Endothelial cell of umbilical vein (primary cell): ENCODE results near the gene CPTP. TPM values are rescaled to one million over a fixed set of nuclear protein-coding genes. Genes with fewer than 3 reads are reported as not detected.

Experiments used
- BruUV-seq: library from RNA; stranded (reverse); fragments of 400-500 nt; replicated peaks from 2 replicates; lab custom pipeline; 2021; lab: Mats Ljungman, UMichigan
- CTCF ChIA-PET: fragments of 300-600, 350-600 bp; sonication (Branson Sonifier 250); formaldehyde crosslinking; loops from one replicate; lab custom pipeline; 2021; ENCODE audit warnings: antibody characterized with exemption, inconsistent platforms; lab: Charles Lee
- POLR2A ChIA-PET: fragments of 300-600, 350-600 bp; sonication (Branson Sonifier 250); formaldehyde crosslinking; loops from one replicate; lab custom pipeline; 2021; ENCODE audit warnings: antibody characterized with exemption, inconsistent platforms; lab: Charles Lee
- DNase-seq: peaks from one replicate; pipeline ENCODE4 v3.0.0-alpha.2; 2011; ENCODE audit warnings: low read depth, low spot score
- FAIRE-seq: peaks from 2 replicates; lab custom pipeline; 2011; peaks lifted over from hg19 to GRCh38; lab: Jason Lieb, UNC
- H2AFZ ChIP-seq: 2 replicates; pipeline ENCODE4 v1.6.0; 2012; ENCODE audit warnings: low read depth, low read length, control low read depth, inconsistent platforms
- H3K27ac ChIP-seq: 2 replicates; pipeline ENCODE4 v1.5.1; 2011; ENCODE audit warnings: low read depth, mild to moderate bottlenecking, control low read depth, low read length, moderate library complexity; ENCODE audit not compliant: insufficient read depth
- H3K27me3 ChIP-seq, 2 experiments: 2 replicates each; pipeline versions ENCODE4 v1.6.0 to v1.6.1; 2011; ENCODE audit warnings: low read length in 2 of 2, mixed read lengths in 1 of 2; ENCODE audit not compliant: control insufficient read depth in 2 of 2, insufficient read depth in 2 of 2
- H3K36me3 ChIP-seq, 2 experiments: 2 replicates in 1 of 2; 3 replicates in 1 of 2; pipeline ENCODE4 v1.5.1; 2011; ENCODE audit warnings: low read length in 2 of 2, mild to moderate bottlenecking in 1 of 2, moderate library complexity in 1 of 2; ENCODE audit not compliant: control insufficient read depth in 2 of 2, insufficient read depth in 2 of 2; ENCODE audit errors: extremely low read depth in 1 of 2
- H3K4me1 ChIP-seq: 3 replicates; pipeline ENCODE4 v1.5.1; 2011; ENCODE audit warnings: mild to moderate bottlenecking, low read length; ENCODE audit not compliant: control insufficient read depth, insufficient read depth; ENCODE audit errors: extremely low read depth
- H3K4me2 ChIP-seq: 2 replicates; pipeline ENCODE4 v1.6.1; 2011; ENCODE audit warnings: low read length, control low read depth, mixed read lengths; ENCODE audit not compliant: insufficient read depth
- H3K4me3 ChIP-seq, 3 experiments: fragments of 200-600 bp in 1 of 3; sonication (generic), shearing (Covaris generic) in 1 of 3; replicated peaks in 1 of 3; 2 replicates each; pipeline ENCODE4 v1.5.1; 2011 to 2016; ENCODE audit warnings: control low read depth in 3 of 3, low read length in 3 of 3, mild to moderate bottlenecking in 2 of 3, inconsistent platforms in 1 of 3, low read depth in 1 of 3, moderate library complexity in 1 of 3; ENCODE audit not compliant: insufficient read depth in 1 of 3
- H3K79me2 ChIP-seq: 2 replicates; pipeline ENCODE4 v1.6.0; 2012; ENCODE audit warnings: low read length, inconsistent platforms; ENCODE audit not compliant: control insufficient read depth, insufficient read depth
- H3K9ac ChIP-seq: replicated peaks from 2 replicates; pipeline ENCODE3; 2011; ENCODE audit warnings: low read length, control low read depth; ENCODE audit not compliant: insufficient read depth; ENCODE audit errors: extremely low read depth
- H3K9me1 ChIP-seq: replicated peaks from 3 replicates; pipeline ENCODE4 v1.6.0; 2011; ENCODE audit warnings: mild to moderate bottlenecking, low read length; ENCODE audit not compliant: control insufficient read depth, insufficient read depth; ENCODE audit errors: extremely low read depth
- H3K9me3 ChIP-seq: replicated peaks from 2 replicates; pipeline ENCODE4 v1.5.1; 2012; ENCODE audit warnings: low read length, inconsistent platforms; ENCODE audit not compliant: control insufficient read depth, insufficient read depth
- H4K20me1 ChIP-seq: replicated peaks from 2 replicates; pipeline ENCODE3; 2011; ENCODE audit warnings: mild to moderate bottlenecking, low read length; ENCODE audit not compliant: control insufficient read depth, insufficient read depth; ENCODE audit errors: extremely low read depth
- CTCF ChIP-seq, 2 donors: IDR thresholded peaks; 1 replicate in 1 of 2; 2 replicates in 1 of 2; pipeline ENCODE4 v1.5.1; 2011; ENCODE audit warnings: low read length in 2 of 2, mild to moderate bottlenecking in 2 of 2, moderate library complexity in 2 of 2, control low read depth in 1 of 2, inconsistent platforms in 1 of 2, low read depth in 1 of 2; ENCODE audit not compliant: insufficient read depth in 1 of 2; ENCODE audit errors: extremely low read depth in 1 of 2
- EZH2 ChIP-seq: IDR thresholded peaks from 2 replicates; pipeline ENCODE4 v1.6.1; 2012; ENCODE audit warnings: borderline replicate concordance, low read depth, mild to moderate bottlenecking, moderate library complexity, low read length, inconsistent platforms; ENCODE audit not compliant: severe bottlenecking
- FOS ChIP-seq: IDR thresholded peaks from 2 replicates; pipeline ENCODE4 v1.6.1; 2011; ENCODE audit warnings: mild to moderate bottlenecking, low read length, moderate library complexity, borderline replicate concordance; ENCODE audit not compliant: insufficient read depth
- GATA2 ChIP-seq: IDR thresholded peaks from 2 replicates; pipeline ENCODE4 v1.7.0; 2011; ENCODE audit warnings: low read depth, mild to moderate bottlenecking, moderate library complexity, mixed read lengths, low read length; ENCODE audit not compliant: insufficient read length, insufficient read depth
- JUN ChIP-seq: IDR thresholded peaks from 2 replicates; pipeline ENCODE4 v1.6.1; 2011; ENCODE audit warnings: borderline replicate concordance, low read depth; ENCODE audit not compliant: insufficient read length, insufficient read depth
- MYC ChIP-seq: IDR thresholded peaks from one replicate; pipeline ENCODE4 v1.6.1; 2011; ENCODE audit warnings: mild to moderate bottlenecking, low read depth, low read length
- POLR2A ChIP-seq: IDR thresholded peaks from 2 replicates; pipeline ENCODE4 v1.6.1; 2012; ENCODE audit warnings: low read depth, mild to moderate bottlenecking, control low read depth, low read length
- POLR2AphosphoS5 ChIP-seq: IDR thresholded peaks from 2 replicates; pipeline ENCODE4 v1.6.1; 2012; ENCODE audit warnings: low read depth, mild to moderate bottlenecking, control low read depth, low read length, moderate library complexity; ENCODE audit not compliant: insufficient read depth
- dilution Hi-C: fragments of 300-500 bp; cut with MboI; formaldehyde crosslinking; loops from one replicate; pipeline ENCODE4 v1.15.0; 2019; ENCODE audit warnings: low sequenced_read_pairs; ENCODE audit not compliant: extremely low pct_ligation_motif_present
- intact Hi-C: fragments of 100-400 bp; cut with micrococcal nuclease; formaldehyde crosslinking; loops from one replicate; pipeline ENCODE4 v1.10.0; 2022
- polyA plus RNA-seq, 4 experiments: library from polyadenylated mRNA; depleted of rRNA in 3 of 4; stranded (reverse) in 3 of 4; unstranded in 1 of 4; fragments of >200 nt; gene quantifications; 2 replicates each; pipeline versions ENCODE4 v1.2.1 to v1.2.3, GENCODE V29; 2011 to 2012; ENCODE audit warnings: missing spikeins in 1 of 4
- total RNA-seq: library from RNA; stranded (reverse); gene quantifications from 2 replicates; pipeline ENCODE4 v1.2.3, GENCODE V29; 2021
- TF ChIP-seq, protein P1 (sequence below): IDR thresholded peaks from 2 replicates; pipeline ENCODE4 v1.6.1; 2011; ENCODE audit not compliant: insufficient read depth, insufficient read length

CPTP gene
- total and polyA plus RNA-seq, 2 donors (not counting 3 experiments of a cell fraction or from before 2014, with no cell fraction given): 20.9 to 29.5 TPM

DNA sequence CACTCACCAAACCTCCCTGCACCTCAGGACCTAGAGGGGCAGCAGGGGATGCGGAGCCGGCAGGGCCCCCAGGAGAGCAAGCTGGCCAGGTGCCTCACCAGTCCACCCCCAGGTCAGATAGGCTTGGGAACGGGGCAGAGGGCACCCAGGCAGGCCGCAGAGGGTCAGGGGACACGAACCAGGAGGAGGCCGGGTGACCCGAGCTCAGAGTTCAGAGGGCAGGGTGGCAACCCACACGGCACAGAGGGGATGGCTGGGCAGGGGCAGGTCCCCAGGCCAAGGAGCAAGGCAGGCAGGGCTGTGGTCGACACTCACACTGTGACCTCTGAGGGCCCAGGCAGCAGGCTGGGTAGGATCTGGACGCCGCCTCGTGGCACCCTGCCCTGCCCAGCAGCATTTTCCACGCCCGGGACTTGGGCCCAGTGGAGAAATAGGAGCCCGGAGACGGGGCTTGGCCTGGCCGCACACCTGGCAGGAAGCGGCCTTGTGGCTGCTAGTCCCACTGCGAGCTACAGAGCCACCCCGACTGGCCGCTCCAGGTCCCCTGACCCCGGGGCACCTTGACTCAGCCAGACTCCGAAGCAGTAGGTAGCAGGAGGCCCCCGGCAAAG, 19.3 kb downstream of the CPTP start:
- intact Hi-C loops: no loop called here
- Histone ChIP-seq H3K36me3 (peaks cover 0 to 12% of the 10 kb centered on the region in 2 experiments), H3K79me2 (peaks cover 33% of the 10 kb centered on the region), H3K4me1 (peaks cover 10% of the 10 kb centered on the region), H3K9ac (no peak overlapping the region), H3K9me3 (no peaks in the 10 kb centered on the region), H2AFZ (no peak overlapping the region), H3K4me2 (no peak overlapping the region), H3K9me1 (no peaks in the 10 kb centered on the region), H3K4me3 (no peak overlapping the region), H3K27ac (no peak overlapping the region), H3K27me3 (no peaks in the 10 kb centered on the region), H4K20me1 (no peaks in the 10 kb centered on the region)
- POLR2A ChIA-PET: no interaction called here
- dilution Hi-C loops: no loop called here
- CTCF ChIA-PET: no interaction called here
- FAIRE-seq (no peak), DNase-seq (no peak)
- BruUV-seq: no TSS peak
- TF ChIP-seq, protein P1, sequence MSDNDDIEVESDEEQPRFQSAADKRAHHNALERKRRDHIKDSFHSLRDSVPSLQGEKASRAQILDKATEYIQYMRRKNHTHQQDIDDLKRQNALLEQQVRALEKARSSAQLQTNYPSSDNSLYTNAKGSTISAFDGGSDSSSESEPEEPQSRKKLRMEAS: no peak
- TF ChIP-seq POLR2A (no peak), MYC (no peak), CTCF (IDR thresholded peaks at IDR 0.05; ENCODE audit: extremely low read depth in 1 of 2, insufficient read depth in 1 of 2, low read depth in 1 of 2, low read length in 2 of 2) (no peak), GATA2 (no peak), POLR2AphosphoS5 (no peak), EZH2 (no peak), JUN (no peak), FOS (no peak)
